A549 (cell line): Measurements from ENCODE around the gene MALRD1.

ENCODE experiments used
- CHD2 ChIP-seq: fragments of 150-350 bp; IDR thresholded peaks from 2 replicates; pipeline ENCODE4 v1.6.1; 2014; ENCODE audit warnings: low read length; ENCODE audit not compliant: partially characterized antibody
- EP300 ChIP-seq, 2 experiments: fragments of >200 bp; sonication (Bioruptor Twin); formaldehyde crosslinking; IDR thresholded peaks; 2 replicates in 1 of 2; 3 replicates in 1 of 2; pipeline ENCODE4 v1.6.1; 2016 to 2017
- HDAC2 ChIP-seq: fragments of 200-600 bp; sonication (generic); IDR thresholded peaks from 2 replicates; pipeline ENCODE4 v1.6.1; 2016
- PHF8 ChIP-seq: fragments of 200-600 bp; sonication (generic); IDR thresholded peaks from 2 replicates; pipeline ENCODE4 v1.6.1; 2016; ENCODE audit warnings: low read depth, mild to moderate bottlenecking, antibody characterized with exemption, moderate library complexity, borderline replicate concordance
- POLR2A ChIP-seq: IDR thresholded peaks from 2 replicates; pipeline ENCODE4 v1.6.1; 2012; ENCODE audit warnings: mild to moderate bottlenecking, low read length
- POLR2AphosphoS2 ChIP-seq: conservative IDR thresholded peaks from 2 replicates; pipeline ENCODE4 v1.6.1; 2012; ENCODE audit warnings: low read length, improper control_type of control experiment, inconsistent platforms
- TF ChIP-seq, protein P1 (sequence below): fragments of >200 bp; sonication (Bioruptor Twin); formaldehyde crosslinking; IDR thresholded peaks from 3 replicates; pipeline ENCODE4 v1.5.1; 2016
- TF ChIP-seq, protein P2 (sequence below): IDR thresholded peaks from 2 replicates; pipeline ENCODE4 v1.6.1; 2012
- TF ChIP-seq, protein P3 (sequence below): fragments of 200-600 bp; sonication (generic); IDR thresholded peaks from 2 replicates; pipeline ENCODE4 v1.6.1; 2016; ENCODE audit warnings: antibody characterized with exemption, mild to moderate bottlenecking, moderate library complexity
- TF ChIP-seq, protein P4 (sequence below): fragments of 150-350 bp; IDR thresholded peaks from 2 replicates; pipeline ENCODE4 v1.6.1; 2014; ENCODE audit warnings: low read depth, mild to moderate bottlenecking, low read length

DNA sequence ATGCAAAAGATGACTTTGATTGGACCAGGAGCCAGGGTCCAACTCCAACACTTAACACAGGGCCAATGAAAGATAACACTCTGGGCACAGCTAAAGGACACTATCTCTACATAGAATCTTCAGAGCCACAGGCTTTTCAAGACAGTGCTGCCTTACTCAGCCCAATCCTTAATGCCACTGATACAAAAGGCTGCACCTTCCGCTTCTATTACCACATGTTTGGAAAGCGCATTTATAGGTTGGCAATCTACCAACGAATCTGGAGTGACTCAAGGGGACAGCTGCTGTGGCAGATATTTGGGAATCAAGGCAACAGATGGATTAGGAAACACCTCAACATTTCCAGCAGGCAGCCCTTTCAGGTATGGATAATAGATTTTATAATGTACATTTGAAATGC lies 160.7 kb downstream of the MALRD1 start:
- TF ChIP-seq, protein P1, sequence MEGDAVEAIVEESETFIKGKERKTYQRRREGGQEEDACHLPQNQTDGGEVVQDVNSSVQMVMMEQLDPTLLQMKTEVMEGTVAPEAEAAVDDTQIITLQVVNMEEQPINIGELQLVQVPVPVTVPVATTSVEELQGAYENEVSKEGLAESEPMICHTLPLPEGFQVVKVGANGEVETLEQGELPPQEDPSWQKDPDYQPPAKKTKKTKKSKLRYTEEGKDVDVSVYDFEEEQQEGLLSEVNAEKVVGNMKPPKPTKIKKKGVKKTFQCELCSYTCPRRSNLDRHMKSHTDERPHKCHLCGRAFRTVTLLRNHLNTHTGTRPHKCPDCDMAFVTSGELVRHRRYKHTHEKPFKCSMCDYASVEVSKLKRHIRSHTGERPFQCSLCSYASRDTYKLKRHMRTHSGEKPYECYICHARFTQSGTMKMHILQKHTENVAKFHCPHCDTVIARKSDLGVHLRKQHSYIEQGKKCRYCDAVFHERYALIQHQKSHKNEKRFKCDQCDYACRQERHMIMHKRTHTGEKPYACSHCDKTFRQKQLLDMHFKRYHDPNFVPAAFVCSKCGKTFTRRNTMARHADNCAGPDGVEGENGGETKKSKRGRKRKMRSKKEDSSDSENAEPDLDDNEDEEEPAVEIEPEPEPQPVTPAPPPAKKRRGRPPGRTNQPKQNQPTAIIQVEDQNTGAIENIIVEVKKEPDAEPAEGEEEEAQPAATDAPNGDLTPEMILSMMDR = no peak
- TF ChIP-seq HDAC2 = no peak
- TF ChIP-seq, protein P2, sequence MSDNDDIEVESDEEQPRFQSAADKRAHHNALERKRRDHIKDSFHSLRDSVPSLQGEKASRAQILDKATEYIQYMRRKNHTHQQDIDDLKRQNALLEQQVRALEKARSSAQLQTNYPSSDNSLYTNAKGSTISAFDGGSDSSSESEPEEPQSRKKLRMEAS = no peak
- no peak for TF ChIP-seq CHD2
- TF ChIP-seq EP300 (IDR thresholded peaks at IDR 0.05) = no peak
- no peak for TF ChIP-seq POLR2AphosphoS2
- TF ChIP-seq, protein P3, sequence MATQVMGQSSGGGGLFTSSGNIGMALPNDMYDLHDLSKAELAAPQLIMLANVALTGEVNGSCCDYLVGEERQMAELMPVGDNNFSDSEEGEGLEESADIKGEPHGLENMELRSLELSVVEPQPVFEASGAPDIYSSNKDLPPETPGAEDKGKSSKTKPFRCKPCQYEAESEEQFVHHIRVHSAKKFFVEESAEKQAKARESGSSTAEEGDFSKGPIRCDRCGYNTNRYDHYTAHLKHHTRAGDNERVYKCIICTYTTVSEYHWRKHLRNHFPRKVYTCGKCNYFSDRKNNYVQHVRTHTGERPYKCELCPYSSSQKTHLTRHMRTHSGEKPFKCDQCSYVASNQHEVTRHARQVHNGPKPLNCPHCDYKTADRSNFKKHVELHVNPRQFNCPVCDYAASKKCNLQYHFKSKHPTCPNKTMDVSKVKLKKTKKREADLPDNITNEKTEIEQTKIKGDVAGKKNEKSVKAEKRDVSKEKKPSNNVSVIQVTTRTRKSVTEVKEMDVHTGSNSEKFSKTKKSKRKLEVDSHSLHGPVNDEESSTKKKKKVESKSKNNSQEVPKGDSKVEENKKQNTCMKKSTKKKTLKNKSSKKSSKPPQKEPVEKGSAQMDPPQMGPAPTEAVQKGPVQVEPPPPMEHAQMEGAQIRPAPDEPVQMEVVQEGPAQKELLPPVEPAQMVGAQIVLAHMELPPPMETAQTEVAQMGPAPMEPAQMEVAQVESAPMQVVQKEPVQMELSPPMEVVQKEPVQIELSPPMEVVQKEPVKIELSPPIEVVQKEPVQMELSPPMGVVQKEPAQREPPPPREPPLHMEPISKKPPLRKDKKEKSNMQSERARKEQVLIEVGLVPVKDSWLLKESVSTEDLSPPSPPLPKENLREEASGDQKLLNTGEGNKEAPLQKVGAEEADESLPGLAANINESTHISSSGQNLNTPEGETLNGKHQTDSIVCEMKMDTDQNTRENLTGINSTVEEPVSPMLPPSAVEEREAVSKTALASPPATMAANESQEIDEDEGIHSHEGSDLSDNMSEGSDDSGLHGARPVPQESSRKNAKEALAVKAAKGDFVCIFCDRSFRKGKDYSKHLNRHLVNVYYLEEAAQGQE = no peak
- TF ChIP-seq, protein P4, sequence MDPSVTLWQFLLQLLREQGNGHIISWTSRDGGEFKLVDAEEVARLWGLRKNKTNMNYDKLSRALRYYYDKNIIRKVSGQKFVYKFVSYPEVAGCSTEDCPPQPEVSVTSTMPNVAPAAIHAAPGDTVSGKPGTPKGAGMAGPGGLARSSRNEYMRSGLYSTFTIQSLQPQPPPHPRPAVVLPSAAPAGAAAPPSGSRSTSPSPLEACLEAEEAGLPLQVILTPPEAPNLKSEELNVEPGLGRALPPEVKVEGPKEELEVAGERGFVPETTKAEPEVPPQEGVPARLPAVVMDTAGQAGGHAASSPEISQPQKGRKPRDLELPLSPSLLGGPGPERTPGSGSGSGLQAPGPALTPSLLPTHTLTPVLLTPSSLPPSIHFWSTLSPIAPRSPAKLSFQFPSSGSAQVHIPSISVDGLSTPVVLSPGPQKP = no peak
- no peak for TF ChIP-seq POLR2A
- no peak for TF ChIP-seq PHF8
